DMS153 treated with DMSO at 0.1 percent for 48 hours (cell line): ENCODE measurements around the gene TH.

Source experiments
- DNase-seq: peaks from one replicate; lab custom pipeline; 2025; ENCODE audit not compliant: unreplicated experiment; lab: John Stamatoyannopoulos, UW

Gene TH

DNA sequence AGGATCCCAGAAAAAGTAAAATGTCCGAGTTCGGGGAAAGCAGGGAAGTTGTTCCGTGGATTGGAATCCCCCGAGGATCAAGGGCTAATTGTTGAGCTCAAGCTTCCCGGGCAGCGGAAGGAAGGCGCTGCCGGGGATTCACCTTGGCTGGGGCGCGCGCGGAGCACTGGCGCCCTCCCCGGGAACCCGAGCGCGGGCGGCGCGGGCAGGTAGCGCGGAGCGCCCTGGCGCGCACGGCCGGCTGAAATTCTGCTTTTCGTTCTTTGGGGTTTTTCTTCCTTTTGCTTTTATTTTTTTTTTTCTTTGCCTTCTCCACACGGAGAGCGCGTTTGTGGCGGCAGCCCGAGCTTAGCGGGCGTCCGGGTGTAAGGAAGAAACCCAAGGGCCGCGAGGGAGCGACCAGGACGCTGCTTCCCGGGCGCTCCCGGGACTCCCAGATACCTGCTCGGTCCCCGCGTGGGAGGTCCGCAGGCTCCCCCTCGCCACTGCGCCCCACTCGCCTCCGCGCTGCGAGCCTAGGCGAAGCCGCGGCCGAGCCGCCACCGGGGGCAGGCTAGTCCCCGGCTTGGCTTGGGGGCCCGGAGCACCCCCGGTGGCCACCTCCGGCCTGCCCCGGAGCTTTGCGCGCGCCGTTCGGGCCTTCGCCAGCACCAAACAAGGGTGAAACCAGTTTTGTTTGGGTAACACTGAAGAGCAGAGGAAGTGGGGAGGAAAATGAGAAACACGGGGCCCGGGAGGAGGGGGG, 27.6 kb downstream of the TH start:
- DNase-seq = no peak

DNA sequence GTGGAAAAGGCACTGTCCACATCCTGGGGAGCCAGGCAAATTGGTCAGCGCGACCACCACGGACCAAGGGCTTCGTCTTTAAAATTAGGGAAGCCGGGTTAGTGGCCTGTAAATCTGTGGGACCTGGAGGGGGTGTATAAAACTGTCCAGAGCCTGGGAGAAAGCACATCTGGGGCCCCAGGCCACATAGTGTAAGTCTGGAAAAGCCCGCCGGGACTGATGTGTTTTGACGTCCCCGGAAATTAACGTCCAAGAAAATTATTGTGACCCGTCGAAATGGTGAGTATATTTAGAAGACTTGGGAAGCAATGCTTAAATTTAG, 28.2 kb downstream of the TH start:
- no peak for DNase-seq

DNA sequence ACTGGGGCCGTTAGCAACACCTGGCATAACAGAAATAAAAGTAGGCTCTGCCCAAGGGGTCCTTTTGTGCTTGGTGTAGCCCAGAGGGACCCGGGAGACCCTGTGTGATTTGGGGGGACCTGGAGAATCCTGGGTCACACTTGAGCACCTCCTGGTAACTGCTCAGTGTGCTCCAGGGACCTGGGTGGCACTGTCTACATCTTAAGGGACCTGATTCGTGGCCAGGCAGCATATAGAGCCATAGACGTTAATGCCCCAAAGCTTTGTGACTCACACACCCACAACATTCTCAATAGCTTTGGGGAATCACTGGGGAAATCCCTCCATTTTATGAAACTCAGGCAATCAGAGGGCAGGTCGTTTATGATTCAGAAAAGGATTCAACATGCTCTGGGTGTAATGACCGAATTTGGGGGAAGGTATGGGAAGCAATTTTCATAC, 28.8 kb downstream of the TH start:
- DNase-seq = no peak

DNA sequence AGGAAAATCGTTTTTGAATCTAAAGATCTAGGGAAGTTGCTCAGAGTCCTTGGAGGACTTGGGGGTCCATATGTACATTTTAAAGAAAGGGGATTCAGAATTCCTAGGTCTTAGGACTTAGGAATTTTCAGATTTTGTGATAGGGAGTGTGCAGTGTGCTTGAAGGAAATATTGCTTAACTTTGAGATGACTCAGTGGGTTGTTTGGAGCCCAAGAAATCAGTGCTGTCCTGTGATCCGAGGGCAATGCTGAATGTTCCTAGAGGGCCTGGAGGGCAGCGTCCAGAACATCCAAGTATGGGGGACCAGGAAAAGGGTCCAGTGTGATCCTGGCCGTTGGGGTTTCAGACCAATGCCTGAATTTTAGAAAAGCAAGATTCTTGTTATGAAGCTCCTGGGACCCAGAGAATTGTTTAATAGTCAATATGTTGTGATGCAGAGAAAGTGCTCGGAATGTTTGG, 29.3 kb downstream of the TH start:
- DNase-seq = no peak

DNA sequence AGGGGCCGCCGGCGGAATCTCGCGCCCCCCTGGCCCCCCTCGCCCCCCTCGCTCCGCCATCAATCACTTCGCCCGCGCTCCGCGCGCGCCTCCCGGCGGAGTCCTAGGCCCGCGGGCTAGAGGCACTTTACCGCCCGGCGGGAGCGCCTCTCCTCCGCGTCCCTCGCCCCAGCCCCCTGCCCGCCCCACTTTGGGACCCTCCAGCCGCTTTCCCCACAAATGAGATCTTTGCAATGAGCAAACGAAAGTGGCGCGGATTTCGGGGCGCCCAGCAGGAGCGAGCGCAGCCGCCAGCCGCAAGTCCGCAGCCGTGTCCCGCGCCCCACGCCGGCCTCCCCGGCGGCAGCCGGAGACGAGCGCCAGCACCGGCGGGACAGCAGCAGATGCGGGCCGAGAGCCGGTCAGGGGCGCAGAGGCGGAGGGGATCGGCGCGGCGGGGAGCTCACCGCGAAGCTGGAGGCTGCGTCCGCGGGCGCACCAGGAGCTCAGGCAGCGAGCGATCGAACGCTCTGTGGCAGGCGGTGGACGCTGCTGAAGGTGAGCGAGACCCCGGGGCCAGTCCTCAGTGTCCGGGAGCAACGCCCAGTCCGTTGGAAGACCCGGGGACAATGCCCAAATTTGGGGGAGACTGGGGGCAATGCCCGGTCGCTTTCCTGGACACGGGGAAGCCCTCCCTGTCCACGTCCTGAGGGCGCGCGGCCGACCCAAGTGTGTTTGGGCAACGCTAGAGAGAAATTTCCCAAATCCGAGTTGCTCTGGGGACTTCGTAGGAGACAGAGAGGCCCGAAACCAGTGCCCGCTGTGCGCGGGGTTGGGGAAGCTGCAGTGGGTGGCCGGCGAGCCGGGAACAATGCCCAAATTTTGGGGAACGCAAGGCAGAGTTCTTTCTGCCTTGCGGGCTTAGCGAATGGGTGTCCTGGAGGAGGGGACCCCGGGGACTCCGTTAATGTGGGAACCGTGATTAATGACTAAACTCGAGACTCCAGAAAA, 30.9 kb downstream of the TH start:
- DNase-seq = no peak

DNA sequence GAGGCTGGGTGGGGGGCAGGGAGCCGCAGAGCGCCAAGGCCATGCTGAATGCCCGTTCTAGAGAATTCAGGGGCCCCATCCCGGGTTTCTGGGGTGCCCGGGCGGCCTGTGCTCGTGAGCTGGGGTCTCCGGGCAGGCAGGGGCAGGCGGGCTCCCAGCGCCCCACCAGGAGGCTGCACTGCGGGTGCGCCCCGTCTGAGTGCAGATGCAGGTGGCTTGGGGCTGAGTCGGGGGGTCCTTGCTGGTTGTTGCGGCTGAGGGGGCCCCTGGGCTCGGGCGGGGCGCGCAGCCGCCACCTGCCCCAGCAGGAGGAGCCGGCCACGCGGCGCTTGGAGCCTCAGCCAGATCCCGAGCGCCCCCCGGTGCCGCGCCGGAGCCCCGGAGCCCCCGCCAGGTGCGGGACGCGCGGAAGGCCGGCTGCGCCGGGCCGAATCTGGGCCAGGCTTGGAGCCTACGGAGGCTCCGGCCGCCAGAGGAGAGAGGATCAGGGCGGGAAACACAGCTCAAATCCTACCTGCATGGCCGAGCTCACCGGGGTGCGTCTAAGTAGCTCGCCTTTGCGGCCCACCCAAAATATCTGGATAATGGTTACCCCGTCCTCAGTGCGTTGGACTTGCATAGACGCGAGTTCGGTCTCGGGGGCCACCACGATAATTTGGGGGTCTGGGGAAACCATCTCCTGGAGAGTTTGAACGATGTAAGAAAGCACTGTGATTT, 31.8 kb downstream of the TH start:
- DNase-seq = no peak

DNA sequence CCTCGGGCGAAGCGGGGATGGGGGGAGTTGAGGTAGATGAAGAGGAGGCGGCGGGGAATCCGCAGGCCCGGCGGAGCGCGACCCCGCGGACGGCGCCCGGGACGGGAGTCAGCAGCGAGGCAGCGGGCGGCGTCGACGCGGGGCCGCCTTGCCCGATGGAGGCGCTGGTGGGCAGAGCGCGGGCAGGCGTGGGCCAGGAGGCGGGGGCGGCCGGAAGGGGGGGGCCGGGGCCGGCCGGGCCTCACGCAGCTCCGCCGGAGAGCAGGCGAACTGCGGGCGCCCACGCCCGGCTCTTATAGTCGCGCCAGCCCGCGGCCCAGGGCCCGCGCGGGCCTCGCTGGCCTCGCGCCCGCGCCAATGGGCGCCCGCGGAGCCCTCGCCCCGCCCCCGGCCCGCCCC, 32.5 kb downstream of the TH start, which contains the start of gene IGF2:
IGF2 (minus strand) TSS at position 267 of the 399 bp plus-strand sequence. CDS start 3,866 bp downstream, outside the sequence.
- DNase-seq = no peak

DNA sequence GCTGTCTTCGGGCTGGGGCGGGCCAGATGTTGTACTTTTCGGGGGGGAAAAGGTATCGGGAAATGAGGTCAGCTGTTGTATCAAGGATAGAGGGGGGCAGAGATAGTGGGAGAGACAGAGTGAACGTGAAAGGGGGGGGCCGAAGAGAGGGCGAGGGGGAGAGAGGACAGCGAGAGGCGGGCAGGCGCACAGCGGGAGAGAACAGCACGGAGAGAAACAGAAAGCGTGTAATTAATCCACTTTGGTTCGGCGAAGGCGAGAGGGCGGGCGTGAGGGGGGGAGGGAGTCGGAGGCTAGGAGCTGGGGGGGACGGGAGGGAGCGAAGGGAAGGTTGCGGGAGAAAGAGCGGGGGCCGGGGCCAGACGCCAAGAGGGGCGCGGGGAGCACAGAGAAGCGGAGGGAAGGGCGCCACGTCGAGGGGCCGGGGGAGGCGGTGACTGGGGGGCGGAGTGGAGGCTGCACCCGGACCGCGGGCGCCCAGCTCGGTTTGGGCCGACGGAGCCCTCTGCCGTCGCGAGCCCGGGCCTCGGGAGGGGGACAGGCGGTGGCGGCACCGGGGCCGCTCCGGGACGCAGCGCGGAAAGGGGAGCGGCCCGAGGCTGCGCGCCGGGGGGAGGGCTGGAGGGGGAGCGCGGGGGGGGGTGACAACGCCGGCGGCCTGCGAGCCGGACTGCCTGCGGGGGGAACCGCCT, 33.0 kb downstream of the TH start:
- no peak for DNase-seq

DNA sequence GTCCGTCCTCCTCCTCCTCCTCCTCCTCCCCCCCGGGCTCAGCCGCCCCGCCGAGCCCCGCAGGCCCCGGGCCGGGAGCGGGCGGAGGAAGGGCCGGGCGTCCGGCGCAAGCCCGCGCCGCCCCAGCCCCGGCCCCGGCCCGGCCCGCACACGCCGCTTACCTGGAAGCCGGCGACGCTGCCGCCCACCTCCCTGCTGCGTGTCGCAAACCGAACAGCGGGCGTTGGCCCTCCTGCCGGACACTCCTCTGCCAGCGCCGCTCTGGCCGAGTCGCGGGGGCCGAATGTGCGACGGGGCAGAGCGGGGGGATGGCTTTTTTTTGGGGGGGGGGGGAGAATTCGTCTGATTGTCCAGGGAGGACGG, 33.6 kb downstream of the TH start:
- DNase-seq = no peak

DNA sequence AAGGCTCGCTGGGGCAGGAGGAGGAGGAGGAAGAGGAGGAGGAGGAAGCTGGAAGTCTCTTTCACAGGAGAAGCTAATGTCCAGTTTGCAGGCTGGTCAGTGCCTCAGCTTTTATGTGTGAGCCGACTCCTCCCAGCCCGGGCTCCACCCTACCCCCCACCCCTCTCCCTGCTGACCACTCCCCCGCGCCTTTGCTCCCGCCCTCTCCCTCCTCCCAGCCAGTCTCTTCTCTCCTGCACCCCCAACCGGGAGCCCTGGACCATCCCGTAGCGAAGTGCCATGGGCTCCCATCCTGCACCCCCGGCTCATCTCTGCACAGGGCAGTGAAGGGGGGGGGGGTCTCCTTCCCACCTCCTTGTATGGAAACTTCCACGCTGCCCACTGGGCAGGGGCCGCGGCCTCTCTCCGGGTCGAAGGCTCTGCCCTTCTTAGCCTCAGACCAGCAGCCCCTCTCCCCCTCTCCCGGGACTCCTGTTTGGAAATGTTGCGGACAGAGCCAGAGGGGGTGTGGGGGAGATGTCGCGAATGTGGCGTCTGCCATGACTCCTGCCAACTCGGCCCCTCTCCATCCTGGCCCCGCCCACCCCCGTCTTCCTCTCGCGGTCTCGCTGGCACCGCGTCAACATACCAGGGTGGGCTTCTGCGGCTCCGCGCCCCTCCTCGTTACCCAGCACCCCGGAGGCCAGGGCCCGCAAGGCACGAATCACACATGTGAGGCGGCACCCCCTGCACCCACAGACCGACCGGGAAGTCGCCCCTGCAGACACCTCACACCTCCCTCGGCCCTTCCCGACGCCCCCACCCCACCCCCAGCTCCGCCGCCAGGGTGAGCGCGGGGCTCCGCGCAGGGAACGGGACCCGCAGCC, 34.2 kb downstream of the TH start:
- no peak for DNase-seq

DNA sequence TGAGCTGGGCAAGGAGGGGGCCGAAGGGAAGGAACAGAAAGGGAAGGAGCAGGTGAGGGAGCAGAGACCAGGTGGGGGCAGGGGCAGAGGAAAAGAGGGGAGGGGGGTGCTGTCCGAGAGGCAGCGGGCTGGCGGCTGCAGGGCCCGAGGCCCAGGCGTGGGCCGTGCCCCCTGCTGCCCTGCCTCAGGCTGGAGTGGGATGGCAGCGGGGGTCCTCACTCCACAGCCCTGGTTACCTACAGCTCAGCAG, 34.7 kb downstream of the TH start:
- DNase-seq = no peak

DNA sequence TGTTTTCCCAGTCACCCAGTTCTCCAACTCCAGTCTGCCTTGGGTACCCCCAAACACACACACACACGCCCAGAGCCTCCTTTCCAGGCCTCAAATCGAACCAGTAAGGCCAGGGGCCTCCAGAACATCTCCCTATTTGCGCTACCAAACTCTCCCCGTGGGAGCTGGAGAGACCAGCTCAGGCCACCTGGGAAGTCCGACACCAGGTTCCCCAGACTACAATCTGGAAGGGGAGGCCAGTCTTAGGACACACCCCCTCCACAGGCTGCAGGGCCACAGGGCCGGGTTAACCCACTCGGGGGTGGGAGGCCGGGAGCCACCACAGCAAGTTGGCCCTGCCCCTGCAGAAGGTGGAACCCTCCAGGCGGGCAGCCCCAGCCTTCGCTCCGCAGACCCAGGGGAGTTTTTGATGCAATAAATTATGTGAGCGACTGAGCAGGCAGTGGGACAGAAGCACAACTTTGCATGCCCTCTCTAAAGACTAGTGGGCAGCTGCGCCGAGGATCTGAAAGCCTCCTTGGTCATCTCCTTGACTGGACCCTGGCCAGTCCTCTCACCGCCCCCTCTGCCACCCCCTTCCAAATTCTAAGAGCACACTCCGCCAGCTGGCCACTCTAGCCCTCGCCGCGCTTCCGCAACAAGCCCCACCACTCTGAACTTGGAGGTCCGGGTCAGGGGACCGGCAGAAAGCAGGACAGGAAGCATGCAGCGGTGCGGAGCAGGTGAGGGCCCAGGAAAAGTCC, 35.2 kb downstream of the TH start:
- DNase-seq = no peak

DNA sequence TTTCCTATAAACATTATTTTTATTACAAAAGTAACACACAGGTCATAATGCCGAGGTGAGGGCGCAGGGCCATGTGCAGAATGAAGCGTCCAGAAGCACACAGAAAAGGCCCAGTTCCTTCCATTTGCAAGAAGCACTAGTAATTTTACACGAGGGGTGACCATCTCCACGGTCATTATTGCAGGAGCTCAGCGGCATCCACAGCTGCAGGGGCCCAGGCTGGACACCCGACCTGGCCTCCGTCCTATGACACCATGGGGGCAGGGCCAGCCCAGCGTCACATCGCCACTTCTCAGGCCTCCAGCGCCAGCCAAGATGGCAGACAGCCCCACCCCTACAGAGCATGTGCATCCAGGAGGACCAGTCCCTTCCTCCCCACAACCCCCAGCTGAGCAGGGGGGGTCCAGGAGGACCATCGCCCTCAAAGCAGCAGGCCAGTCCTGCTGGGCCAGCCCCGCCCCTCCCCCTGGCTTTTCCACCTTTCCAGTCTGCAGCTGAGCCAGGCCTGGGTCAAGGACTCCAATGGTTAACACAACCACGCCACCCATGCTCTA, 35.9 kb downstream of the TH start:
- DNase-seq = no peak

DNA sequence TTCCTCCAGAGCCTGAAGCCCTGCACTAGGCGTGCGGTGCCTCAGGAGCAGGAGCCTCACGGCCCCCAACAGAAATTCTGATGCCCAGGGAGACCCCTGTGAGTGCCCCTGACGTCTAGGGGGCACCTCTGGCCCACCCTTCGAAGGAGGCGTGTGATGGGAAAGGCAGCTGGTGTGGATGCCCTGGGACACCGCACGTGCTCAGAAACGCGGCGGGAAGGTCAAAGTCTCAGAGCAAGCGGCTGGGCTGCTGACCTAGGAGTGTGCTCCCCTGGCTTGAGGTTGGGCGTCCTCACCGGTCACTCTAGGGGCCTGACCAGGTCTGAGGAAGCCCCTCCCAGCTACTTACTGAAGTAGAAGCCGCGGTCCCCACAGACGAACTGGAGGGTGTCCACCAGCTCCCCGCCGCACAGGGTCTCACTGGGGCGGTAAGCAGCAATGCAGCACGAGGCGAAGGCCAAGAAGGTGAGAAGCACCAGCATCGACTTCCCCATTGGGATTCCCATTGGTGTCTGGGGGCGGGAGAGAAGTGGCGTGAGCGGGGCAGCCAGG, 36.5 kb downstream of the TH start:
- DNase-seq = no peak

DNA sequence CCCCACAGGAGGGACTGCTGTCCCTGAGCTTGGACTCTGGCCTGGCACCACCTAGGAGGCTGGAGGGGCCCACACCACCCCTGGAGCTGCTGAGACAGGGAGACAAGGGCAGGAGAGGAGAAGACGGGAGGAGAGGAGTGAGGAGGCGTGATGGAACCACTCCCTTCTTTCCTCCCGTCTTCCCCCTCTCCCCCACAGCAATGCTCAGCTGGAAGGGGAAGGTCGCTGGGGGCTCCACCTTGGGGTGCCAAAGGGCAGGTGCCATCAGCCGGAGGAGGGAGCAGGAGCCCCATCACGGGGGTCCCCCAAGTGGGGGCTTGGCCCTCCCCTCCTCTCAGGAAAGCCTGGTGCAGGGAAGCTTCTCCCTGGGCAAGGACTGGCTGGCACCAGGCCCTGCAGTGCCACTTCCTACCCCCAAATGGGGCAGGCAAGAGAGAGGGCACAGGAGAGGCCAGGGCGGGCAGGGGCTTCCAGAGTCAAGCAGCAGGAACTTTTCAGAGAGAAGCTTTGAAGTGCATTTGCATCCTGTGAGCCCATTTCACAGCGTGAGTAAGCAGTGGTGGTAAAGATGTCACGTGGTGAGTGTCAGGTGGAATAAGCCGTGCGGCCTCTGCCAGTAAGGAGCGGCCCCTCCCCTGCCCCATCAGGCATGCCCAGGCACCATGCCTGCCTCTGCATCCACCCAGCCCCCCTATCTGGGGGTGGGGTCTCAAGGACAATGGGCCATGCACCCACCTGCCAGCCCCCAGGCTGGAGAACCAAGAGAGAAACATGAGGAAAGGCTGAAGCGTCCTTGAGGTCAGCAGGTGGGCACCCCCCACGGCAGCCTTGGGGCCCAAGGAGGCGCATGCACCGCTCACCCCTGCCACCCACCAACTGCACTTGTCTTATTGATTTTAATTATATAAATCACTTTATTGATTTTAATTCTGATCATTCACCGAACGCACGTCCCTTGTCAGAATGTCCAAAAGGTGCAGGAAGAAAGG, 37.3 kb downstream of the TH start:
- no peak for DNase-seq

DNA sequence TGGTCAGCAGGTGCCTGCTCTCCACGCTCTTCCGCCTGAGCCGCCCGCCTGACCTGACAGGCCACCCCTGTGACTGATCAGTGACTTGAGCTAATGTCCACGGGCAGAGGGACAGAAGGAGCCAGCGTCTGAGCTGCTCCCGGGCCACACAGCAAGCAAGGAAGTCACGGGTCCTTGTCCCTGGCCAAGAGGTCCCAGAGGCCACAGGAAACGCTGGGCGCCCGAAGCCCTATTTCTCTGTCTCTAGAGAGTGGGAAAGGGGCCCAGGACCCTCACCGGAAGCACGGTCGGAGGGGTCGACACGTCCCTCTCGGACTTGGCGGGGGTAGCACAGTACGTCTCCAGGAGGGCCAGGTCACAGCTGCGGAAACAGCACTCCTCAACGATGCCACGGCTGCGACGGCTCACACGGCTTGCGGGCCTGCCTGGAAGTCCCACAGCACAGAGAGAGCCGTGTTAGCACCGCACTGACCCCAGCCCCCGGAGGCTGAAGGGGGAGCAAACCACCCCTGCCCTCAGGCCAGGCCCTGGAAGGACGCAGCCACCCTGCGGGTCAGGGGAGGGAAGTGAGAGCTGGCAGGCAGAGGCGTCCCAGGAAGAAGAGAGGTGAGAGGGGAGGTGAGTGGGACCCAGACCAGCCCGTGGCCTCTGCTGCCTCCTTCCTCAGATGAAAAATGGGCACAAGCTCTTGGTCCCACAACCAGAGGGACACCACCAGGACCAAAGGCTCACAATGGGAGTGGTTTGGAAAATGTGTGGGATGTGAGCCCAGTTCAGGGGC, 38.2 kb downstream of the TH start:
- DNase-seq = no peak

DNA sequence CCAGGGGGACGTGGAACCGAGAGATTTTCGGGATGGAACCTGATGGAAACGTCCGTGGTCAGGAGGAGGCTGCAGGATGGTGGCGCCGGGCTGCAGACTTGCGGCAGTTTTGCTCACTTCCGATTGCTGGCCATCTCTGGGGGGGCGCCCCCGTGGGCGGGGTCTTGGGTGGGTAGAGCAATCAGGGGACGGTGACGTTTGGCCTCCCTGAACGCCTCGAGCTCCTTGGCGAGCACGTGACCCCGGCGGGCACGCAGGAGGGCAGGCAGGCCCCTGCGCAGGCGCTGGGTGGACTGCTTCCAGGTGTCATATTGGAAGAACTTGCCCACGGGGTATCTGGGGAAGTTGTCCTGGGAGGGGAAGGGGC, 38.8 kb downstream of the TH start:
- DNase-seq = no peak
